Activated naive CD4-positive, alpha-beta T cell treated with anti-CD3 and anti-CD28 coated beads, Interleukin-2, amount 50 U/mL, for 72 hours (primary cell): Measurements from ENCODE around the gene ARRB1. TPM values are rescaled to one million over a fixed set of nuclear protein-coding genes. Genes with fewer than 3 reads are reported as not detected.
"Not testable (repeated sequence)": the region's sequence is repeated elsewhere in the genome, so short reads cannot be mapped to it uniquely, and the experiment has no call there.

Experiments used
- ATAC-seq, 2 donors: fragments of 150-1000 bp; cut with Tn5 transposase; 2 replicates each; pipeline ENCODE4 v1.10.0; 2021; ENCODE audit warnings: mild to moderate bottlenecking in 2 of 2, moderate library complexity in 2 of 2
- DNase-seq, 2 donors: peaks; one replicate each; pipeline ENCODE4 v3.0.0; 2021 to 2022; ENCODE audit warnings: low spot score in 2 of 2
- H3K27ac Mint-ChIP-seq, 2 donors: one replicate each; pipeline ENCODE4 v1.8.0; 2022; ENCODE audit warnings: mild to moderate bottlenecking in 2 of 2, mixed read lengths in 2 of 2
- H3K36me3 Mint-ChIP-seq, 2 donors: one replicate each; pipeline ENCODE4 v1.8.0; 2022; ENCODE audit warnings: mixed read lengths in 2 of 2
- H3K9me3 Mint-ChIP-seq, 2 donors: one replicate each; pipeline ENCODE4 v1.8.0; 2022; ENCODE audit warnings: mixed read lengths in 2 of 2
- total RNA-seq, 2 donors: library from RNA; stranded (reverse); gene quantifications; one replicate each; pipeline ENCODE4 v1.2.3, GENCODE V29; 2022

The ARRB1 gene
- total RNA-seq, 2 donors from 2014 or later, result 11.5 to 28.9 TPM

DNA sequence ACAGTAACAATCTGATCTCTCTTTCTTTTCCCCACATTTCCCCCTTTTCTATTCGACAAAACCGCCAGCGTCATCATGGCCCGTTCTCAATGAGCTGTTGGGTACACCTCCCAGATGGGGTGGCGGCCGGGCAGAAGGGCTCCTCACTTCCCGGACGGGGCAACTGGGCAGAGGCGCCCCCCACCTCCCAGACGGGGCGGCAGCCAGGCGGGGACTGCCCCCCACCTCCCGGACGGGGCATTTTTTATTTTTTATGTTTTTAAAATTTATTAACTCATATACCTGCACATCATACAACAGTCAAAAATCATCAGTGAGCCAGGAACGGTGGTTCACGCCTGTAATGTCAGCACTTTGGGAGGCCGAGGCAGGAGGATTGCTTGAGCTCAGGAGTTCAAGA is 27.3 kb upstream of the ARRB1 start:
- not testable (repeated sequence) for ATAC-seq, H3K36me3 Mint-ChIP-seq, H3K9me3 Mint-ChIP-seq, DNase-seq
- H3K27ac Mint-ChIP-seq, result peak overlapping the region in 1 of 2 donors; percentile 29

DNA sequence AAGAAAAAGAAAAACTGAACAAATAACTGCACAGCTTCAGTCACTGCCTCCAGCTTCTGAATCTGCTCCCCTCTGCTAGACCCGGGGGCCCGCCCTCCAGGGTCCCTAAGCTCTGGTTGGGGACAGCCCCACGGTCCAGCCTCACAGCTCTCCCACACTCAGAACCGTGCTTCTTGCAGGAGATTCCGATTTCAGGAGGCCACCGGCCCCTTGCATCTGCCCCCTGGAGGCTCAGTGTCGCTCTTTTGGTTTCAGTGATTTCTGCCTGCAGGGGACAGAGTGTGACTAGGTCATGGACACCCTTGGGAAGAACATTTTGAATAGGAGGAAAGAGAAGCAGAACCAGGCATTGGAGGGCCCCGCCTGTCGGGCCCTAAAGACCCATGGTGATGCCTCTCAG is 24.7 kb upstream of the ARRB1 start:
- H3K27ac Mint-ChIP-seq, result peak overlapping the region in 1 of 2 donors; percentile 38
- DNase-seq (no peak), ATAC-seq (no peak)
- H3K36me3 Mint-ChIP-seq, result no peaks in the 10 kb centered on the region
- H3K9me3 Mint-ChIP-seq, result no peaks in the 10 kb centered on the region

DNA sequence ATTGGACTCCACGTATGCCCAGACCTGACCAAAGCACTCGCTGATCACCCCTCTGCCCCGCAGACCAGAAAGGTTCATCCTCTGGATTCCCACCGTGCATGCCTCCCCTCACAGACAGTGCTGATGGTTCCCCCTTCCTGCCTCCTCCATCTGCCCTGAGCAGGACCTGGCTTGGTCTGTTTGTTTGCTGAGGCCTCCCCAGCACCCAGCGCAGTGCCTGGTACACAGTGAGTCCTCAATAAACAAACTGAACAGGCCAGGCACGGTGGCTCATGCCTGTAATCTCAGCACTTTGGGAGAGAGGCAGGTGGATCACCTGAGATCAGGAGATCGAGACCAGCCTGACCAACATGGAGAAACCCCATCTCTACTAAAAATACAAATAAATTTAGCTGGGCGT is 24.2 kb upstream of the ARRB1 start:
- no peaks in the 10 kb centered on the region for H3K36me3 Mint-ChIP-seq
- DNase-seq, result no peak
- peak overlapping the region in 1 of 2 donors; percentile 38 for H3K27ac Mint-ChIP-seq
- ATAC-seq, result no peak
- H3K9me3 Mint-ChIP-seq, result no peaks in the 10 kb centered on the region

DNA sequence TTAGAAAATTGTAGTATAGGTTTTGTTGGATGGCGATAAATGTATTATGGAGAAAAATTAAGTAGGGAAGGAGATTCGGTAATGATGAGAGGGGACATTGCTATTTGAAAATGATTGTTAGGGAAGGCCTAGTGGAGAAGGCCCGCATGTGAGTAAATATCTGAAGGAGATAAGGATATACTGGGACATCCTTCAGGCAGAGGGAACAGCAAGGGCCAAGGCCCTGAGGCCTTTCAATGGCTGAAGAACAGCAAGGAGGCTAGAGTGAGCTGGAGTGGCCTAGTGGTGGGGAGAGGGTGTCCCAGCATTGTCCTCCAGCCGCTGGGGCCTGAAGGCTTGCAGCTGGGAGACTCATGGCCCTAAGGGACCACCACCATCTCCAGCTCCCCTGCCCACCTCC is 23.2 kb upstream of the ARRB1 start:
- Mint-ChIP-seq H3K9me3 (no peaks in the 10 kb centered on the region), H3K36me3 (no peaks in the 10 kb centered on the region), H3K27ac (no peak overlapping the region)
- ATAC-seq (no peak), DNase-seq (no peak)

DNA sequence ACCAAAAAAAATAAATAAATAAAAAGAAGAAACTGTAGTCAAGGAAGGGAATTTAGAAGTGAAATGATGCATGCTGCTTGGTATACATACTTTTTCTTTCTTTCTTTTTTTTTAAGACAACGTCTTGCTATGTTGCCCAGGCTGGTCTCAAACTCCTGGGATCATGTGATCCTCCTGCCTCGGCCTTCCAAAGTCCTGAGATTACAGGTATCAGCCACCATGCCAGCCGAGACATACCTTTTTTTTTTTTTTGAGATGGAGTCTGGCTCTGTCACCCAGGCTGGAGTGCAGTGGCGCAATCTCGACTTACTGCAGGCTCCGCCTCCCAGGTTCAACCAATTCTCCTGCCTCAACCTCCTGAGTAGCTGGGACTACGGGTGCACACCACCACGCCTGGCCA is 21.7 kb upstream of the ARRB1 start:
- no peak for ATAC-seq
- no peaks in the 10 kb centered on the region for H3K9me3 Mint-ChIP-seq
- H3K36me3 Mint-ChIP-seq, result no peaks in the 10 kb centered on the region
- DNase-seq, result no peak
- H3K27ac Mint-ChIP-seq, result peak overlapping the region in 1 of 2 donors; percentile 14

DNA sequence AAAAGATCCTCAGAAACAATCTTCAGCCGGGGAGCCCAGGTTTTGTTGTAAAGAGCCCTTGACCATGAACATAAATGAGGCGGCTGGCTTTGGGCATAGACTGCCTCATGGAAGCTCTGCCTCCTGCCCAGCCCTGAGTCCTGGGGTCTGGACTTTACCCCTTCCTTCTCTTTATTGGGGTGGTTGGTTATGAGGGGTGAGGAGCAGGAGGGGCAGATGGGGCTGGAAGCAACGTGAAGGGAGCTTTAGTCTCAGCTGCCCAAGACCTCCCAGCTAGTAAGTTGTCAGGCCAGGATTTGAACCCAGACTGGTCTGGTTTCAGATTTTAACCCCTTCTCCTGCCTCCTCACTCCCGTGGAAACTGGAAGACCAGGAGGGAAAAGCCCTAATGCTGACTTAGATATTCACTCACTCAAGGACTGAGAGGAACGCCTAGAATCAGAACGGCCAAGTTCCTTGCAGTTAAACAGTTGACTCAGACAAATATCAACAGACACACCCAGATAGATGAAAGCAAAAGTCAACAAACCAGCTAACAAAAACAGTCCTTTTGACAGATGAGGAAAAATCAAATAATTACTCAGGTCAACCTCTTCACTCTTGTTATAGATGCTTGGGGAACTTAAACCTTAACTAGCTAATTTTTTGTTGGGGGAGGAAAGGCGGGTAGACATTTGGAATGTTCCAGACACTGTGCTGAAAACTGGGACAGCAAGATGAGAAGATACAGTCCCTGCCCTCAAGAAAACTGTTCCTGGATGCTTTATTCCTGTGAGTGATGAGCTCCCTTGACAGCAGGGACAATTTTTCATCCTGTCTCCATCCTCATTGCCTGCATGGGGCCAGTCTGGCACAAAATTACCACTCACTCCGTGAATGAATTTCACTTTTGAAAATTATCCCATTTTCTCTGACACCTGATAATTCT is 20.8 kb upstream of the ARRB1 start:
- Mint-ChIP-seq H3K27ac (no peak overlapping the region), H3K9me3 (no peaks in the 10 kb centered on the region), H3K36me3 (no peaks in the 10 kb centered on the region)
- no peak for DNase-seq
- no peak for ATAC-seq

DNA sequence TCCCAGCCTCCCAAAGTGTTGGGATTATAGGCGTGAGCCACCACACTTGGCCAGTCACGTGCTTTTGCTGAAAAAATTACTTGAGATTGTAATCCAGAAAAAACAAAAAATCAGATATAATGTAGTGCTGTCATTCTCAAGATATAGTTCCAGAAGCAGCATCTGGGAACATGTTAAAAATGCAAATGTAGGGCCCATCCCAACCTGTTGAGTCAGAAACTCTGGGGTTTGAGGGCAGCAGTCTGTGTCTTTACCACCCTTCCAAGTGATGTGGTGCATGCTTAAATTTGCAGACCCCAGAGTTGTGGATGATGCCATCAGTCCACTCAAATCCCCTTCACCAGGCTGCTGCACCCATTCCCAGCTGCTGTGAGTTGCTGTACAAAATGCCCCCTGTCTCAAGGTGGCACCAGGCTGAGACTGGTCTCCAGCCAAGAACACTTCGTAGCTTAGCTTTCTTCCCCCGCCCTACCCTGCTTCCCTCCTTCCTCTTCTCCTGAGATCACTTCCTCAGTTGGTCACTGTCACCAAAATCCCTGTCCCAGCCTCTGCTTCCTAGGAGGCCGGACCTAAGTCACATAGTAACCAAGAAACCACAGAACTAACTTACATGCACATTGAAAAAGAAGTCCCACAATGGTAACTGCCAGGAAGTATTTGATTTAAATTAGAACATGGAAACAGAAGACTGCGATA is 18.2 kb upstream of the ARRB1 start:
- no peak for DNase-seq
- H3K36me3 Mint-ChIP-seq, result no peaks in the 10 kb centered on the region
- no peak overlapping the region for H3K27ac Mint-ChIP-seq
- ATAC-seq, result peak in 1 of 2 donors; percentile 45
- no peaks in the 10 kb centered on the region for H3K9me3 Mint-ChIP-seq

DNA sequence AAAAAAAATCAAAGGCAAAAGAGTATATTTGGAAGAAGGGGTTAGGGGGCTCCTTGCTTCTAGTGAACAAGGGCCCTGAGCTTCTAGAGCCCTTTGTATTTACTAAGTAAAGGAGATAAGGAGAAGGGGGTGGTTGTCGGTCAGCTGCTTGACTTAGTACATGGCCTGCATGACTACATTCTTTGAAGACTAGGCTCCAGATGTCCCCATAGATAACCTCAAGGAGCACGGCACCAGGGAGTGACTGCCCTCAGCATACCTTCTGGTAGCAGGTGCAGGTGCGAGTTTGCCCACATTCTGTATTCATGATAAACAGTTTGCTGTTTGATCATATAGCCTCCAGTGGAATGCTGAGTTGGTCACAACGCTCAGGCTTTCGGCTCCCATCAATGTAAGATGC is 15.4 kb upstream of the ARRB1 start:
- ATAC-seq, DNase-seq, H3K36me3 Mint-ChIP-seq, H3K9me3 Mint-ChIP-seq, H3K27ac Mint-ChIP-seq: not testable (repeated sequence)

DNA sequence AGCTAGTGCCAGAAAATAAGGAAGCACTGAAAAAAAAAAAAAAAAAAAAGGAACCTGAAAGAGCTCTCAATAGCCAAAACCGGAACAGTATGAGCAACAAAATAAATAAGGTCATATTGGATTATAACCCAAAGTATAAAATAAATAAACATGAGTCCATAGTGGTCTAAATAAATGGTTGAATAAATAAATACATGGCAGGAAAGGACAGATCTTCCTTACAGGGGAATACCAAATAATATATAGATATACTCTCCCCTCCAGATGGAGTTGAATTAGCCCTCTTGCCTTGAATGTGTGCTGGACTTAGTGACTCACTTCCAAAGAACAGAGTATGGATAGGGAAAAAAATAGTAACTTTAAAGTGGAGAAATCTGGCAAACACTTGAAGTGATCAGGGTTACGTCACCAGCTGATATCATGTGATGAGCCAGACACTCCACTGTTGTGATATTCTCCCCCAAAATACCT is 14.3 kb upstream of the ARRB1 start:
- H3K36me3 Mint-ChIP-seq, result no peaks in the 10 kb centered on the region
- no peaks in the 10 kb centered on the region for H3K9me3 Mint-ChIP-seq
- DNase-seq (no peak), ATAC-seq (no peak)
- H3K27ac Mint-ChIP-seq, result no peak overlapping the region

DNA sequence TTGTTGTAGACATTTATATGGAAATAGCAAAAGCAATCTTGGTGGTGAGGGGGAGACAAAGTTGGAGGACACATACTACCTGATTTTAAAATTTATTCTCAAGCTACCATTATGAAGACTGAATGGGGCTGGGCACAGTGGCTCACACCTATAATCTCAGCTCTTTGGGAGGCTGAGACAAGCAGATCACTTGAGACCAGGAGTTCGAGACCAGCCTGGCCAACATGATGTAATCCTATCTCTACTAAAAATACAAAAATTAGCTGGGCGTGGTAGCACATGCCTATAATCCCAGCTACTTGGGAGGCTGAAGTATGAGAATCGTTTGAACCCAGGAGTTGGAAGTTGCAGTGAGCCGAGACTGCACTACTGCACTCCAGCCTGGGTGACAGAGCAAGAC is 10.8 kb upstream of the ARRB1 start:
- not testable (repeated sequence) for H3K27ac Mint-ChIP-seq, DNase-seq, H3K9me3 Mint-ChIP-seq, H3K36me3 Mint-ChIP-seq, ATAC-seq

DNA sequence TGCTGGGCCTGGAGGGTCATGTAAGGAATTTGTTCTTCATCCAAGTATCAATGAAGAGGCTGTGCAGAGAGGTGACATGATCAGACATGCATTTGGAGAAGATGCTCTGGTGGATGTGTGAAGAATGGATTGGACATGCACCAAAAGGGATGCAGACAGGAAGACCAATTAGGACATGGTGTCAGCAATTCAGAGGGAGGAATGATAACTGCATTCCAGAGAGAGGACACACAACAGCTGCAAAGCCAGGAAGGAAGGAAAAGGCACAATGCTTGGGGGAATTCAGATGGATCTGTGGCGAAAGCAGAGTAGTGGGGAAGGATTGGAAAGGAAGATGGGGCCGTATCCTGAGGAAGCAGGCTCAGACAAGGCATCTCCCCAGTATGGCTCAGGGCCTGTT is 5.2 kb upstream of the ARRB1 start:
- no peaks in the 10 kb centered on the region for H3K36me3 Mint-ChIP-seq

DNA sequence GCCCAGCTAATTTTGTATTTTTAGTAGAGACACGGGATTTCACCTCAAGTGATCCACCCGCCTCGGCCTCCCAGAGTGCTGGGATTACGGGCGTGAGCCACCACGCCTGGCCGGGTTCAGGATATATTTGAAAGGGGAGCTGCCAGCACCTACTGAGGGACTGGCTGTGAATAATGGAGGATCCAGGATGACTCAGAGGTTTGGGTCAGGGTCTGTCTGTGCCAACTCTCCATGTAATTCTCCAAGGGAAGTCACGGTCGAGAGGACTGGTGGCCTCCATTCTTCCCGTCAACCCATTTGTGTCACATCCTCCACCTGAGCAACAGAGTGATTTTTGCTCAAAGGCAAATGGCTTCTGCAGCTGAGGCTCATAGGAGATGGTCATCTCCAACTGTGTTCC is 3.6 kb upstream of the ARRB1 start:
- Mint-ChIP-seq H3K27ac (no peak overlapping the region), H3K9me3 (no peaks in the 10 kb centered on the region), H3K36me3 (peaks cover 0 to 6% of the 10 kb centered on the region in 2 donors)
- DNase-seq (no peak), ATAC-seq (no peak)

More for the DNA sequence above, 5.2 kb upstream of the ARRB1 start:
- DNase-seq (no peak), ATAC-seq (no peak)
- H3K27ac Mint-ChIP-seq, result no peak overlapping the region
- H3K9me3 Mint-ChIP-seq, result no peaks in the 10 kb centered on the region

DNA sequence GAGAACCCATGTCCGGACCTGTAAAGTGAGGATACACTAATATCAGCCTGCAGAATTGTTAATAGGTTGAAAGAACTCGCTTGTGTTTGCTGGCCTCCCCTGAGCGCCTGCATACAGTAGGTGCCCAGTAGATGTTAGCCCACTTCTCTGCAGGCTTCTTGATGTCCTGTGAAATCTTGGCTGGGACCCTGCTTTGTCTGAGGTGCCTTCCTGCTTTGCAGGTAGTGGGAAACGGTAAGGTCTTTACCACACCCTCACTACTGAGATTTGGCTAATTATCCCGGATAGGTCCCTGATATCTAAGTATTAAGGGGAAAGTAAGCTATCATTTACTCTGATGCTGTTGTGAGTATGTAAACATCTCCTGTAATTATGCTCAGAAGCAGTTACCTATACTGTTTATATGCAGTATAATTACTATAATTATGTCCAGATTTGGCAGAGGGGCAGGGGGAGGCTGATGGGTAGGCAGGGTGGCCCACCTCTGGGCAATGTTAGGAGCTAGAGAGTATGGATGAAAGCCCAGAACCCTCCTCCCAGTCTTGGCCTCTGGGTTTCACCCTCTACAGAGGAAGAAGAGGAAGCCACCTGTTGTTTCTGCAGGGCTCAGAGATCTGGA is 1.2 kb upstream of the ARRB1 start:
- ATAC-seq (no peak), DNase-seq (no peak)
- no peaks in the 10 kb centered on the region for H3K9me3 Mint-ChIP-seq
- peaks cover 0 to 6% of the 10 kb centered on the region in 2 donors for H3K36me3 Mint-ChIP-seq
- H3K27ac Mint-ChIP-seq, result peak overlapping the region in 1 of 2 donors; percentile 88

DNA sequence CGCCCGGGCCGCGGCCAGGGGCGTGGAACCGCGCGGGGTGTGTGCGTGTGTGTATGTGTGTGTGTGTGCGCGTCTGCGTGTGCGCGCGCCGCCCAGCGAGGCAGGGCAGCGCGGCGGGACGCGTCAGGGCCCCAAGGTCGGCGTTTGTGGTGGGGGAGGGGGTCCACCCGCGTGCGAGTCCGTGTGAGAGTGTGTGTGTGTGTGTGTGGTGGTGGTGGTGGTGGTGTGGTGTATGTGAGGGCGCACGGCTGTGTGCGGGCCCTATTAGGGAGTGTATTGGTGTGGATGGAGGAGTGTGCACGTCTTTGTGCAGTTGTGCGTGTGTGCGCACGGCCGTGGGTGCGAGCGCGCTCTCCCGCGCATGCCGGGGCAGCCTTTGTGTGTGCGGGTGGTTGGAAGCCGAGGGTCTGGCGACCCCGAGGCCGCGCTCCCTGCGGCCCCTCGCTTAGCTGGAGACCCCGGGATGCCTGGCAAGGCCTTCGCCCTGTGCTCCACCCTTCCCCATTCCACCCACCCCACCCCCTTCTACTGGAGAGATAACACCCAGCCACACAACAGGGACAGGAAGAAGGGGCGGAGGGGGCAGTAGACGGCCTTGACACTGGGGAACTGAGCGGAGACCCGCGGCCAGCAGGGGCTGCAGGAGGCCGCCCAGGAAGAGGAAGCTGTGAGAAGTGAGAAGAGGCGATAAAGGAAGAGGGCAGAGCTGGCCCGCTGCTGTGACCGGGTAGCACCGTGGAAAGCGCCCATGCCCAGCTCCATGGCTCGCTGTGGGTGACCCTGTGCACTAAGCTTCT is 528 bp upstream of the ARRB1 start:
- ATAC-seq, result peak; percentile 72 to 76
- H3K36me3 Mint-ChIP-seq, result peaks cover 0 to 6% of the 10 kb centered on the region in 2 donors
- H3K27ac Mint-ChIP-seq, result peak overlapping the region in 1 of 2 donors; percentile 88
- peak; percentile 54 to 68 for DNase-seq
- H3K9me3 Mint-ChIP-seq, result no peaks in the 10 kb centered on the region

DNA sequence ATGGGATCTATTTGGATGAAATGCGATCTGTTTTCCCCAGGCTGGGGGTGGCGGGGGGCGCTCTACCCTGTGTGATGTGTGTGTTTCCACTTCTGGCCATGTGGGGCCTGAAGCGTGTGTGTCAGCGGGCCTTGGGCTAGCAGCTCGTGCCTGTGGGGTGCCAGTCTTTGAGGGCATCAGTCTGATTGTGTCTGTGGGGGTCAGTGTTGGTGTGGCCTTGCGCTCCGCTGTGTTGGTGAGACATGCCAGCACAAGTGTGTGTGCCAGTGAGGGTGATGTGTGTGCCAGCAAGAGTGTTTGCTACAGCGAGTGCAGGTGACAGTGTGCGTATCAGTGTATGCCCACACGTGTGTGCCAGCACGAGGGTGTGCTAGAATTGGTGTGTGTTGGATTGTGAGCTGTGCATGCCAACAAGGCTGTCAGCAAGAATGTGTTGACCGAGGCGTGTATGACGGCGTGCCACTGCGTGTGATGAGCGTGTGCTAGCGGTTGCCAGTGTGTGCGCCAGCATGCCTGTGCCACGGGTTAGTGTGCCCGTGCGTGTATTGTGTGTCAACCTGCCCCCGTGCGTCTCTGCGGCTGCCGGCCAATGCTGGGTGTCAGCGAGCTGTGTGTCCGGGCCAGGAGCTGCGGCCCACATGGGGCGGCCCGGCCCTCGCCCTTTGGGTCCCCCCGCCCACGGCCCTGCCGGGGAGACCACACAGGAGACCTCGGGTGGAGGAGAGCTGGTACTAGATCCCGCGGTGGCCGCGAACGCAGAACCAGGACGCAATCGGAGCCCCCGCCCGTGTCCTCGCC is 519 bp downstream of the ARRB1 start:
- peaks cover 0 to 6% of the 10 kb centered on the region in 2 donors for H3K36me3 Mint-ChIP-seq
- ATAC-seq (peak; percentile 40 to 56), DNase-seq (no peak)
- peak overlapping the region; percentile 72 to 88 for H3K27ac Mint-ChIP-seq
- no peaks in the 10 kb centered on the region for H3K9me3 Mint-ChIP-seq
